ENCODE results near the gene ABCC3.

ABCC3 gene

GRCh38 chr17:50594892-50595291 is 39.8 kb upstream of the ABCC3 start:
- Histone ChIP-seq H3K9ac (ENCODE audit: low read length) (no peak overlapping the region), H3K4me3 (ENCODE audit: low read depth, low read length) (no peak overlapping the region), H3K27me3 (ENCODE audit: control insufficient read depth, insufficient read depth, low read length) (no peaks in the 10 kb centered on the region), H3K4me1 (ENCODE audit: control insufficient read depth, insufficient read depth, low read length) (peaks cover 7% of the 10 kb centered on the region), H3K36me3 (ENCODE audit: control insufficient read depth, insufficient read depth, low read length) (no peaks in the 10 kb centered on the region), H3K9me3 (ENCODE audit: control insufficient read depth, insufficient read depth, low read depth, low read length) (no peaks in the 10 kb centered on the region), H3K27ac (ENCODE audit: low read depth, low read length) (no peak overlapping the region)

DNA sequence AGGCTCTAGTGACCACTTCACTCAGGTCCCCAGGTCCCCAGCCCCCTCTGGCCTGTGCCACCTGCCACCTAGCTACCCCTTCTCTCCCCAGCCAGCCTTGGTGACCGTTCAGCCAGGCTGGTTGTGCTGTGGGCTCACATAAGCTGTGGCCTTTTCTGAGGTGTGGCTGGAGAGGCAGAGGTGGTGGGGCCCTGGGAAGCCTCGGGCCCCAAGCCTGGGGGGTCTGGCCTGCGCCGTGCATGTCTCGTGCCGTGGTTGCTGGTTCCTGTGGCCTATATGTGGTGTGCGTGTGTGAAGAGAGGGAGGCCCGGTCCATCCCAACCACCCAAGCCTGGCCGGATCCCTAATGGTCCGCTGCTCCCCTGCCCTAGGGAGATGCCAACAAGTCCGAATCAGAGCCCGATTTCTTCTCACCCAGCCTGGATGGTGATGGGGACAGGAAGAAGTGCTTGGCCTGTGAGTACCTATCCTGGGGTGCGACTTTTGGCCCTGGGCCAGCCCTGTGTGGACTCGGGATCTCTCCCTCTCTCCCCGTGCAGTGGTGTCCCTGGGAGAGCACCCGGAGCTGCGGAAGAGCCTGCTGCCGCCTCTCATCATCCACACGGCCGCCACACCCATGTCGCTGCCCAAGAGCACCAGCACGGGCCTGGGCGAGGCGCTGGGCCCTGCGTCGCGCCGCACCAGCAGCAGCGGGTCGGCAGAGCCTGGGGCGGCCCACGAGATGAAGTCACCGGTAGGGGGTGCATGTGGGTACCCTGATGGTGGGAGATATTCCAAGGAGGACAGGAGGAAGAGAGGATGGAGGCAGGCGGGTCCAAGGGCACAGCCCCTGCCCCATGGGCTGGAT is 38.3 kb upstream of the ABCC3 start:
- H3K4me1 ChIP-seq (ENCODE audit: control insufficient read depth, insufficient read depth, low read length) = peaks cover 7% of the 10 kb centered on the region
- H3K27me3 ChIP-seq (ENCODE audit: control insufficient read depth, insufficient read depth, low read length) = no peaks in the 10 kb centered on the region
- H3K36me3 ChIP-seq (ENCODE audit: control insufficient read depth, insufficient read depth, low read length) = no peaks in the 10 kb centered on the region
- H3K27ac ChIP-seq (ENCODE audit: low read depth, low read length) = no peak overlapping the region
- H3K4me3 ChIP-seq (ENCODE audit: low read depth, low read length) = no peak overlapping the region
- no peaks in the 10 kb centered on the region for H3K9me3 ChIP-seq (ENCODE audit: control insufficient read depth, insufficient read depth, low read depth, low read length)
- no peak overlapping the region for H3K9ac ChIP-seq (ENCODE audit: low read length)

DNA sequence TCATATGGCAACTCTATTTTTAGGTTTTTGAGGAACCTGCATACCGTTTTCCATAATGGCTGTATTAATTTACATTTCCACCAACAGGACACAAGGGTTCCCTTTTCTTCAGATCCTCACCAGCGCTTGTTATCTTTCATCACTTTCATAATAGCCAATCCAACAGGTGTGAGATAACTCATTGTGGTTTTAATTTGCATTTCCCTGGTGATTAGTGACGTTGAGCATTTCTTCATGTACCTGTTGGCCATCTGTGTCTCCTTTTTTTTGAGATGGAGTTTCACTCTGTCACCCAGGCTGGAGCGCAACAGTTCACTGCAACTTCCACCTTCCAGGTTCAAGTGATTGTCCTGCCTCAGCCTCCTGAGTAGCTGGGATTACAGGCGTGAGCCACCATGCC is 36.2 kb upstream of the ABCC3 start:
- Histone ChIP-seq H3K9ac (ENCODE audit: low read length) (no peak overlapping the region), H3K36me3 (ENCODE audit: control insufficient read depth, insufficient read depth, low read length) (no peaks in the 10 kb centered on the region), H3K9me3 (ENCODE audit: control insufficient read depth, insufficient read depth, low read depth, low read length) (no peaks in the 10 kb centered on the region), H3K27me3 (ENCODE audit: control insufficient read depth, insufficient read depth, low read length) (no peaks in the 10 kb centered on the region), H3K4me1 (ENCODE audit: control insufficient read depth, insufficient read depth, low read length) (no peaks in the 10 kb centered on the region; the same call in 1 of the 2 replicates), H3K4me3 (ENCODE audit: low read depth, low read length) (no peak overlapping the region), H3K27ac (ENCODE audit: low read depth, low read length) (no peak overlapping the region)

DNA sequence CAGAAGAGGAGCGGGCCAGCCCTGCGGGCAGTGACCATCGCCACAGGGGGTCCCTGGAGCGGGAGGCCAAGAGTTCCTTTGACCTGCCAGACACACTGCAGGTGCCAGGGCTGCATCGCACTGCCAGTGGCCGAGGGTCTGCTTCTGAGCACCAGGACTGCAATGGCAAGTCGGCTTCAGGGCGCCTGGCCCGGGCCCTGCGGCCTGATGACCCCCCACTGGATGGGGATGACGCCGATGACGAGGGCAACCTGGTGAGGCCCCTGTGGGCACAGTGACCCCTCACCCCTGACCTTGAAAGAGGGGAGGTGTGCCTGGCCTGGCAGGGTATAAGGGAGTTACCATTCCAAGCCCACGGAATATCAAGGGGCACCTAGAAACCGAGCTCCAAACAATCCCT is 35.1 kb upstream of the ABCC3 start:
- no peak overlapping the region for H3K9ac ChIP-seq (ENCODE audit: low read length)
- no peaks in the 10 kb centered on the region for H3K36me3 ChIP-seq (ENCODE audit: control insufficient read depth, insufficient read depth, low read length)
- H3K4me1 ChIP-seq (ENCODE audit: control insufficient read depth, insufficient read depth, low read length) = peaks cover 8% of the 10 kb centered on the region; the same call in 1 of the 2 replicates
- H3K4me3 ChIP-seq (ENCODE audit: low read depth, low read length) = no peak overlapping the region
- no peaks in the 10 kb centered on the region for H3K27me3 ChIP-seq (ENCODE audit: control insufficient read depth, insufficient read depth, low read length)
- no peaks in the 10 kb centered on the region for H3K9me3 ChIP-seq (ENCODE audit: control insufficient read depth, insufficient read depth, low read depth, low read length)
- H3K27ac ChIP-seq (ENCODE audit: low read depth, low read length) = no peak overlapping the region

DNA sequence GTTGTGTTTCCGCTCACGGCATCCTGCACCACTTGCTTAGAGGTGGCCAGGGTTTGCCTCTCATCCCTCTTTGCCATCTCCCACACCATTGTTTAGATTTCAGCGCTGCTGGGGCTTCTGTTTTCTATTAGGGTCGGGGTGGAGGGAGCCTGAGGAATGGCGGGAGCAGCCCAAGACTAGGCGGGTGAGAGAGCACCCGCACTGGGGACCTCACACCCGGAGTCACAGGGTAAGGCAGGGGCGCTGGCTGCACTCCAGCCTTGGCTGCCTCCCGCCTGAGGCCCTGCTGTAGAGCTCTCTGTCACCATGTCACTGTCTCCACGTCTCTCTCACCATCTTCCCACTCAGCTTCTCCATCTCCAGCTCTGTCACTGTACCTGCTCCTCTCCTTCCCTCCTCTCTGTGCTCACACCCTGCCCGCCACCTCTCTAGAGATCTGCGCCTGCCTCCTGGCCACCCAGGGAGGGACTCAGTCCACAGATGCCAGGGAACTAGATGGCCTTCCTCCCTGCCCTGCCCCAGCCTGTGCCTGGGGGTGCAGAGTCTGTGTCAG is 32.8 kb upstream of the ABCC3 start:
- H3K27me3 ChIP-seq (ENCODE audit: control insufficient read depth, insufficient read depth, low read length) = no peaks in the 10 kb centered on the region
- H3K4me3 ChIP-seq (ENCODE audit: low read depth, low read length) = no peak overlapping the region
- no peak overlapping the region for H3K9ac ChIP-seq (ENCODE audit: low read length)
- H3K4me1 ChIP-seq (ENCODE audit: control insufficient read depth, insufficient read depth, low read length) = peaks cover 9% of the 10 kb centered on the region; the same call in 1 of the 2 replicates
- no peaks in the 10 kb centered on the region for H3K9me3 ChIP-seq (ENCODE audit: control insufficient read depth, insufficient read depth, low read depth, low read length)
- H3K27ac ChIP-seq (ENCODE audit: low read depth, low read length) = no peak overlapping the region
- H3K36me3 ChIP-seq (ENCODE audit: control insufficient read depth, insufficient read depth, low read length) = no peaks in the 10 kb centered on the region

GRCh38 chr17:50602836-50603235 is 31.8 kb upstream of the ABCC3 start:
- H3K4me1 ChIP-seq (ENCODE audit: control insufficient read depth, insufficient read depth, low read length) = peaks cover 9% of the 10 kb centered on the region; the same call in 1 of the 2 replicates
- no peak overlapping the region for H3K27ac ChIP-seq (ENCODE audit: low read depth, low read length)
- no peaks in the 10 kb centered on the region for H3K27me3 ChIP-seq (ENCODE audit: control insufficient read depth, insufficient read depth, low read length)
- no peaks in the 10 kb centered on the region for H3K36me3 ChIP-seq (ENCODE audit: control insufficient read depth, insufficient read depth, low read length)
- no peak overlapping the region for H3K9ac ChIP-seq (ENCODE audit: low read length)
- H3K4me3 ChIP-seq (ENCODE audit: low read depth, low read length) = no peak overlapping the region
- H3K9me3 ChIP-seq (ENCODE audit: control insufficient read depth, insufficient read depth, low read depth, low read length) = no peaks in the 10 kb centered on the region

- no peak overlapping the region for H3K4me3 ChIP-seq (ENCODE audit: low read depth, low read length)
- H3K9me3 ChIP-seq (ENCODE audit: control insufficient read depth, insufficient read depth, low read depth, low read length) = no peaks in the 10 kb centered on the region
- H3K4me1 ChIP-seq (ENCODE audit: control insufficient read depth, insufficient read depth, low read length) = peaks cover 9% of the 10 kb centered on the region; the same call in 1 of the 2 replicates
- H3K36me3 ChIP-seq (ENCODE audit: control insufficient read depth, insufficient read depth, low read length) = no peaks in the 10 kb centered on the region
- H3K27ac ChIP-seq (ENCODE audit: low read depth, low read length) = no peak overlapping the region
- no peaks in the 10 kb centered on the region for H3K27me3 ChIP-seq (ENCODE audit: control insufficient read depth, insufficient read depth, low read length)
- H3K9ac ChIP-seq (ENCODE audit: low read length) = no peak overlapping the region
Observed at GRCh38 chr17:50603340-50603739, 31.3 kb upstream of the ABCC3 start.

DNA sequence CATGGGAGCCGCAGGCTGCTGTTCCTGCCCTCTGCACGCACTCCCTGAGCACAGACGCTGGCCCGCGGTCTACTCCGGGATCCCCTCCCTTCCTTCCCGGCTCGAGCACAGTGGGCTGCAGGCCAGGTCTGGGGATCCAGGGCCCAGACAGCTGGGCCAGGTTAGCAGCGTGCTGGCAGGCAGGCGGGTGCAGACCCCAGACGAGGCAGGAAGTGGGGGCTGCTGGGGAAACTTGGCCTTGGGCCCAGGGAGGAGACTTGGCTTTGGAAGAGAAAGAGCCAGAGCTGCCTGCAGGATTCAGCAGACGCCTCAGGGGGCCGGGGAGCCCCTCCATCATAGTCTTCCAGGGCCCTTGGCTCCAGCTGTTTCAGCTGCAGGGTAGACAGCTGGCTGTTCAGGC is 30.2 kb upstream of the ABCC3 start:
- H3K9ac ChIP-seq (ENCODE audit: low read length) = no peak overlapping the region
- no peaks in the 10 kb centered on the region for H3K27me3 ChIP-seq (ENCODE audit: control insufficient read depth, insufficient read depth, low read length)
- H3K27ac ChIP-seq (ENCODE audit: low read depth, low read length) = no peak overlapping the region

GRCh38 chr17:50605429-50605828 is 29.3 kb upstream of the ABCC3 start:
- Histone ChIP-seq H3K36me3 (ENCODE audit: control insufficient read depth, insufficient read depth, low read length) (no peaks in the 10 kb centered on the region), H3K4me3 (ENCODE audit: low read depth, low read length) (no peak overlapping the region), H3K27ac (ENCODE audit: low read depth, low read length) (no peak overlapping the region), H3K27me3 (ENCODE audit: control insufficient read depth, insufficient read depth, low read length) (no peaks in the 10 kb centered on the region), H3K4me1 (ENCODE audit: control insufficient read depth, insufficient read depth, low read length) (peaks cover 14% of the 10 kb centered on the region), H3K9me3 (ENCODE audit: control insufficient read depth, insufficient read depth, low read depth, low read length) (no peaks in the 10 kb centered on the region), H3K9ac (ENCODE audit: low read length) (no peak overlapping the region)

More for the DNA sequence above, 30.2 kb upstream of the ABCC3 start:
- no peaks in the 10 kb centered on the region for H3K9me3 ChIP-seq (ENCODE audit: control insufficient read depth, insufficient read depth, low read depth, low read length)
- no peaks in the 10 kb centered on the region for H3K36me3 ChIP-seq (ENCODE audit: control insufficient read depth, insufficient read depth, low read length)
- H3K4me3 ChIP-seq (ENCODE audit: low read depth, low read length) = no peak overlapping the region
- H3K4me1 ChIP-seq (ENCODE audit: control insufficient read depth, insufficient read depth, low read length) = peaks cover 14% of the 10 kb centered on the region

DNA sequence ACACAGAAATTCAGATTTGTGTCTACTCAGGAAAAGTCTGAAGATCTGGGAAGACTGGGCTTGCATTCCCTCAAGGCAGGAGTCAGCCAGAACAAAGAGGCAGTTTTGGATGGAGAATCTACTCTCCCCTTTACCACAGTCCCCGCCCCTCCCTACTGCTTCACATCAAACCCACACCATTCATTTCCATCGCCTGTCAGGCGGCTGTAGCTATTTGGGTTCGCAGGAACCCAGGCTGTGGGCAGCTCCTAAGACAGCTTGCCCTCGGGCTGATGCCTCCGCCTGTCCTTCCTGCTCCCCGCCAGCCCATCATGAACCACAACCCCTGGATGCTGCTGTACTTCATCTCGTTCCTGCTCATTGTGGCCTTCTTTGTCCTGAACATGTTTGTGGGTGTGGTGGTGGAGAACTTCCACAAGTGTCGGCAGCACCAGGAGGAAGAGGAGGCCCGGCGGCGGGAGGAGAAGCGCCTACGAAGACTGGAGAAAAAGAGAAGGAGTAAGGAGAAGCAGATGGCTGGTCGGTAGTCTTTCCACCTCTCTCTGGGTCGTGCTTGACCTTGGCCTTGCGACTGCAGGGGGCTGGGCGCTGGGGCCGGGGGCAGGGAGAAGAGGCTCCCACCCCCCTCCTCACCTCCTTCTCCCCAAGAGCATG is 27.0 kb upstream of the ABCC3 start:
- Histone ChIP-seq H3K9ac (ENCODE audit: low read length) (no peak overlapping the region), H3K9me3 (ENCODE audit: control insufficient read depth, insufficient read depth, low read depth, low read length) (no peaks in the 10 kb centered on the region), H3K4me3 (ENCODE audit: low read depth, low read length) (no peak overlapping the region), H3K27me3 (ENCODE audit: control insufficient read depth, insufficient read depth, low read length) (no peaks in the 10 kb centered on the region), H3K36me3 (ENCODE audit: control insufficient read depth, insufficient read depth, low read length) (no peaks in the 10 kb centered on the region), H3K27ac (ENCODE audit: low read depth, low read length) (no peak overlapping the region), H3K4me1 (ENCODE audit: control insufficient read depth, insufficient read depth, low read length) (peaks cover 14% of the 10 kb centered on the region)

All from HUES6 (cell line).